HEK293 (cell line): ENCODE results near the gene COL25A1.

ENCODE experiments used
- ZNF138 ChIP-seq: fragments of 450-650 bp; formaldehyde crosslinking; IDR thresholded peaks from 2 replicates; pipeline ENCODE4 v1.5.1; 2016; ENCODE audit warnings: missing biosample characterization, missing genetic modification characterization, borderline replicate concordance
- ZNF404 ChIP-seq: fragments of 450-650 bp; formaldehyde crosslinking; IDR thresholded peaks from 2 replicates; pipeline ENCODE4 v1.5.1; 2017; ENCODE audit warnings: missing biosample characterization, missing genetic modification characterization
- ZNF561 ChIP-seq: fragments of 450-650 bp; IDR thresholded peaks from 2 replicates; pipeline ENCODE4 v1.5.1; 2018; ENCODE audit warnings: missing biosample characterization, missing genetic modification characterization, borderline replicate concordance
- ZNF670 ChIP-seq: fragments of 450-650 bp; formaldehyde crosslinking; IDR thresholded peaks from 2 replicates; pipeline ENCODE4 v1.5.1; 2016; ENCODE audit warnings: missing biosample characterization, missing genetic modification characterization, low read depth
- ZSCAN23 ChIP-seq: fragments of 450-650 bp; formaldehyde crosslinking; IDR thresholded peaks from 2 replicates; pipeline ENCODE4 v1.5.1; 2016; ENCODE audit warnings: missing biosample characterization, missing genetic modification characterization
- TF ChIP-seq, protein P1 (sequence below): fragments of 450-650 bp; formaldehyde crosslinking; IDR thresholded peaks from 2 replicates; pipeline ENCODE4 v1.5.1; 2016; ENCODE audit warnings: missing biosample characterization, missing genetic modification characterization
- TF ChIP-seq, protein P2 (sequence below): fragments of 450-650 bp; formaldehyde crosslinking; IDR thresholded peaks from 2 replicates; pipeline ENCODE4 v1.5.1; 2016; ENCODE audit warnings: missing biosample characterization, missing genetic modification characterization
- TF ChIP-seq, protein P3 (sequence below): fragments of 450-650 bp; formaldehyde crosslinking; IDR thresholded peaks from 2 replicates; pipeline ENCODE4 v1.5.1; 2016; ENCODE audit warnings: missing biosample characterization, missing genetic modification characterization

DNA sequence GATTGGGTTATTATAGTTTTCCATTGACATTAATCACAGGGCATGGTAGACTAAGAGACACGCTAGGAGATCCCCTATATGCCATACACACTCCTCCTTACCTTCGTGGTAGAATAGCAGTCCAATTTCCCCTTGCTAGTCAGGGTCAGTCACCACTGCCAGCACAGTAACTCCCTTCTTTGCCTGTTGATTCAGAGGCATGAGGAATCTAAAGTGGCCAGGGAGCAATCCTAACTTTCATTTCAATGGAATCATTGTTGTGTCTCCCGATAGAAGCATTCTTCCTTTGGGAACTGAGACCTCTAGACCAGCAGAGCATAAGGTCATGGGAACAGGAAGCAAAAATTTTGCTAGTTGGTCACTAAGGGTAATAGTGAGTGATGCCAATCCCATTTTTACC lies 51.1 kb downstream of the COL25A1 start:
- TF ChIP-seq, protein P1, sequence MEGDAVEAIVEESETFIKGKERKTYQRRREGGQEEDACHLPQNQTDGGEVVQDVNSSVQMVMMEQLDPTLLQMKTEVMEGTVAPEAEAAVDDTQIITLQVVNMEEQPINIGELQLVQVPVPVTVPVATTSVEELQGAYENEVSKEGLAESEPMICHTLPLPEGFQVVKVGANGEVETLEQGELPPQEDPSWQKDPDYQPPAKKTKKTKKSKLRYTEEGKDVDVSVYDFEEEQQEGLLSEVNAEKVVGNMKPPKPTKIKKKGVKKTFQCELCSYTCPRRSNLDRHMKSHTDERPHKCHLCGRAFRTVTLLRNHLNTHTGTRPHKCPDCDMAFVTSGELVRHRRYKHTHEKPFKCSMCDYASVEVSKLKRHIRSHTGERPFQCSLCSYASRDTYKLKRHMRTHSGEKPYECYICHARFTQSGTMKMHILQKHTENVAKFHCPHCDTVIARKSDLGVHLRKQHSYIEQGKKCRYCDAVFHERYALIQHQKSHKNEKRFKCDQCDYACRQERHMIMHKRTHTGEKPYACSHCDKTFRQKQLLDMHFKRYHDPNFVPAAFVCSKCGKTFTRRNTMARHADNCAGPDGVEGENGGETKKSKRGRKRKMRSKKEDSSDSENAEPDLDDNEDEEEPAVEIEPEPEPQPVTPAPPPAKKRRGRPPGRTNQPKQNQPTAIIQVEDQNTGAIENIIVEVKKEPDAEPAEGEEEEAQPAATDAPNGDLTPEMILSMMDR: no peak
- TF ChIP-seq ZSCAN23 (tag by site-specific recombination) (no peak), ZNF404 (tag by site-specific recombination) (no peak), ZNF561 (tag by site-specific recombination) (no peak), ZNF670 (tag by site-specific recombination) (no peak), ZNF138 (tag by site-specific recombination) (no peak)
- TF ChIP-seq, protein P2, sequence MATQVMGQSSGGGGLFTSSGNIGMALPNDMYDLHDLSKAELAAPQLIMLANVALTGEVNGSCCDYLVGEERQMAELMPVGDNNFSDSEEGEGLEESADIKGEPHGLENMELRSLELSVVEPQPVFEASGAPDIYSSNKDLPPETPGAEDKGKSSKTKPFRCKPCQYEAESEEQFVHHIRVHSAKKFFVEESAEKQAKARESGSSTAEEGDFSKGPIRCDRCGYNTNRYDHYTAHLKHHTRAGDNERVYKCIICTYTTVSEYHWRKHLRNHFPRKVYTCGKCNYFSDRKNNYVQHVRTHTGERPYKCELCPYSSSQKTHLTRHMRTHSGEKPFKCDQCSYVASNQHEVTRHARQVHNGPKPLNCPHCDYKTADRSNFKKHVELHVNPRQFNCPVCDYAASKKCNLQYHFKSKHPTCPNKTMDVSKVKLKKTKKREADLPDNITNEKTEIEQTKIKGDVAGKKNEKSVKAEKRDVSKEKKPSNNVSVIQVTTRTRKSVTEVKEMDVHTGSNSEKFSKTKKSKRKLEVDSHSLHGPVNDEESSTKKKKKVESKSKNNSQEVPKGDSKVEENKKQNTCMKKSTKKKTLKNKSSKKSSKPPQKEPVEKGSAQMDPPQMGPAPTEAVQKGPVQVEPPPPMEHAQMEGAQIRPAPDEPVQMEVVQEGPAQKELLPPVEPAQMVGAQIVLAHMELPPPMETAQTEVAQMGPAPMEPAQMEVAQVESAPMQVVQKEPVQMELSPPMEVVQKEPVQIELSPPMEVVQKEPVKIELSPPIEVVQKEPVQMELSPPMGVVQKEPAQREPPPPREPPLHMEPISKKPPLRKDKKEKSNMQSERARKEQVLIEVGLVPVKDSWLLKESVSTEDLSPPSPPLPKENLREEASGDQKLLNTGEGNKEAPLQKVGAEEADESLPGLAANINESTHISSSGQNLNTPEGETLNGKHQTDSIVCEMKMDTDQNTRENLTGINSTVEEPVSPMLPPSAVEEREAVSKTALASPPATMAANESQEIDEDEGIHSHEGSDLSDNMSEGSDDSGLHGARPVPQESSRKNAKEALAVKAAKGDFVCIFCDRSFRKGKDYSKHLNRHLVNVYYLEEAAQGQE: no peak
- TF ChIP-seq, protein P3, sequence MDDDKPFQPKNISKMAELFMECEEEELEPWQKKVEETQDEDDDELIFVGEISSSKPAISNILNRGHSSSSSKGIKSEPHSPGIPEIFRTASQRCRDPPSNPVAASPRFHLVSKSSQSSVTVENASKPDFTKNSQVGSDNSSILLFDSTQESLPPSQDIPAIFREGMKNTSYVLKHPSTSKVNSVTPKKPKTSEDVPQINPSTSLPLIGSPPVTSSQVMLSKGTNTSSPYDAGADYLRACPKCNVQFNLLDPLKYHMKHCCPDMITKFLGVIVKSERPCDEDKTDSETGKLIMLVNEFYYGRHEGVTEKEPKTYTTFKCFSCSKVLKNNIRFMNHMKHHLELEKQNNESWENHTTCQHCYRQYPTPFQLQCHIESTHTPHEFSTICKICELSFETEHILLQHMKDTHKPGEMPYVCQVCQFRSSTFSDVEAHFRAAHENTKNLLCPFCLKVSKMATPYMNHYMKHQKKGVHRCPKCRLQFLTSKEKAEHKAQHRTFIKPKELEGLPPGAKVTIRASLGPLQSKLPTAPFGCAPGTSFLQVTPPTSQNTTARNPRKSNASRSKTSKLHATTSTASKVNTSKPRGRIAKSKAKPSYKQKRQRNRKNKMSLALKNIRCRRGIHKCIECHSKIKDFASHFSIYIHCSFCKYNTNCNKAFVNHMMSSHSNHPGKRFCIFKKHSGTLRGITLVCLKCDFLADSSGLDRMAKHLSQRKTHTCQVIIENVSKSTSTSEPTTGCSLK (tag by site-specific recombination): no peak
